Thyroid gland (tissue), 4 donors: Measurements from ENCODE around the gene TRIM47.

Experiments
- POLR2A ChIP-seq, 2 donors: fragments of 450-650 bp; IDR thresholded peaks; one replicate each; pipeline ENCODE4 v1.6.1; 2017; ENCODE audit warnings: antibody characterized with exemption in 2 of 2, mild to moderate bottlenecking in 2 of 2, moderate library complexity in 1 of 2
- TF ChIP-seq, protein P1 (sequence below), 6 experiments: fragments of 200-600 bp in 3 of 6; fragments of 450-650 bp in 3 of 6; sonication (generic) in 3 of 6; IDR thresholded peaks; one replicate each; pipeline ENCODE4 v1.5.1; 2016 to 2019; ENCODE audit warnings: antibody characterized with exemption in 6 of 6, mild to moderate bottlenecking in 2 of 6, inconsistent platforms in 1 of 6, moderate library complexity in 1 of 6

DNA sequence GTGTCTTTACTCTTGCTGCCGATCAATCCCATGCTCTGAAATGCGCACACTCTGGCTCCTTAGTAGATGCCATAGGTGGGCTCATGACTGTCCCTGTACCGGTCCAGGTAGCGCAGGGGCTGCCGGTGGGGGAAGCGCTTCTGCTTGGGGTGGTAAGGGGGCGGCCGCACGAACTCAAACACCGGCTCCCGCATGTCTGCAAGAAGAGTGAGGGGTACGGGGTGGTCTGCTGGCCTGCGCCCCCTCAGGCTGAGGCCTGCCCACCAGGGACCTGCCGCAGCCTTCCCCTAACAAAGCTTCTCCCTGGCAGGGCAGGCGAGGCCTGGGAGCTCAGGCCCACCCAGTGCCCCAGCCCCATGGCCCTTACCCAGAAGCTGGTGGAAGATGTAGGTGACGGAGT, 20.4 kb upstream of the TRIM47 start:
- TF ChIP-seq, protein P1, sequence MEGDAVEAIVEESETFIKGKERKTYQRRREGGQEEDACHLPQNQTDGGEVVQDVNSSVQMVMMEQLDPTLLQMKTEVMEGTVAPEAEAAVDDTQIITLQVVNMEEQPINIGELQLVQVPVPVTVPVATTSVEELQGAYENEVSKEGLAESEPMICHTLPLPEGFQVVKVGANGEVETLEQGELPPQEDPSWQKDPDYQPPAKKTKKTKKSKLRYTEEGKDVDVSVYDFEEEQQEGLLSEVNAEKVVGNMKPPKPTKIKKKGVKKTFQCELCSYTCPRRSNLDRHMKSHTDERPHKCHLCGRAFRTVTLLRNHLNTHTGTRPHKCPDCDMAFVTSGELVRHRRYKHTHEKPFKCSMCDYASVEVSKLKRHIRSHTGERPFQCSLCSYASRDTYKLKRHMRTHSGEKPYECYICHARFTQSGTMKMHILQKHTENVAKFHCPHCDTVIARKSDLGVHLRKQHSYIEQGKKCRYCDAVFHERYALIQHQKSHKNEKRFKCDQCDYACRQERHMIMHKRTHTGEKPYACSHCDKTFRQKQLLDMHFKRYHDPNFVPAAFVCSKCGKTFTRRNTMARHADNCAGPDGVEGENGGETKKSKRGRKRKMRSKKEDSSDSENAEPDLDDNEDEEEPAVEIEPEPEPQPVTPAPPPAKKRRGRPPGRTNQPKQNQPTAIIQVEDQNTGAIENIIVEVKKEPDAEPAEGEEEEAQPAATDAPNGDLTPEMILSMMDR (IDR thresholded peaks at IDR 0.05), result no peak
- no peak for TF ChIP-seq POLR2A (IDR thresholded peaks at IDR 0.05)
